ENCODE data around the gene SERTAD4.

DNA sequence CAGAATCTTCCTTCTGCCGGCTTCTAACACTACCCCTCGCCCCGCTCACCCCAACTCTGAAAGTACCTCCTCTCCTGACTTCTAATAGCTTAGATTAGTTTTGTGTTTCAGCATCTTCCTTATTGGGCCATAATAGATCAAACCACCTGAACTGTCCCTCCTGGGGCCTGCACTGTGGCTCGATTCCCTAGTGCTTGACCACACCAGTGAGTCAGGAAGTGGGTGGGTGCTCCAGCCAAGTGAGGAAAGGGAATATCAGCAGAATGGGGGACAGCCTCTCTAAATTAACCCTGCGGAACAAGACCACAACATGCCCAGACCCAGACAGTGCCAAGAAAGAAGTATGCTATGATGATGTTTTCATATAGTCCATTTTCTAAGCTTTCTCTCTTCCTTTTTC, 8.5 kb downstream of the SERTAD4 start:
- TF ChIP-seq, protein P1, sequence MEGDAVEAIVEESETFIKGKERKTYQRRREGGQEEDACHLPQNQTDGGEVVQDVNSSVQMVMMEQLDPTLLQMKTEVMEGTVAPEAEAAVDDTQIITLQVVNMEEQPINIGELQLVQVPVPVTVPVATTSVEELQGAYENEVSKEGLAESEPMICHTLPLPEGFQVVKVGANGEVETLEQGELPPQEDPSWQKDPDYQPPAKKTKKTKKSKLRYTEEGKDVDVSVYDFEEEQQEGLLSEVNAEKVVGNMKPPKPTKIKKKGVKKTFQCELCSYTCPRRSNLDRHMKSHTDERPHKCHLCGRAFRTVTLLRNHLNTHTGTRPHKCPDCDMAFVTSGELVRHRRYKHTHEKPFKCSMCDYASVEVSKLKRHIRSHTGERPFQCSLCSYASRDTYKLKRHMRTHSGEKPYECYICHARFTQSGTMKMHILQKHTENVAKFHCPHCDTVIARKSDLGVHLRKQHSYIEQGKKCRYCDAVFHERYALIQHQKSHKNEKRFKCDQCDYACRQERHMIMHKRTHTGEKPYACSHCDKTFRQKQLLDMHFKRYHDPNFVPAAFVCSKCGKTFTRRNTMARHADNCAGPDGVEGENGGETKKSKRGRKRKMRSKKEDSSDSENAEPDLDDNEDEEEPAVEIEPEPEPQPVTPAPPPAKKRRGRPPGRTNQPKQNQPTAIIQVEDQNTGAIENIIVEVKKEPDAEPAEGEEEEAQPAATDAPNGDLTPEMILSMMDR (IDR thresholded peaks at IDR 0.05) = no peak
- no peak for TF ChIP-seq POLR2A (IDR thresholded peaks at IDR 0.05)
